GM19467 (cell line): ENCODE measurements around the gene CCT8L2.
"Not testable (repeated sequence)": the region's sequence is repeated elsewhere in the genome, so short reads cannot be mapped to it uniquely, and the experiment has no call there.

Source experiments
- ATAC-seq: cut with Tn5 transposase; IDR thresholded peaks from one replicate; pipeline ENCODE4 v1.9.1; 2021; ENCODE audit warnings: mild to moderate bottlenecking, moderate library complexity; ENCODE audit not compliant: unreplicated experiment

The CCT8L2 gene

DNA sequence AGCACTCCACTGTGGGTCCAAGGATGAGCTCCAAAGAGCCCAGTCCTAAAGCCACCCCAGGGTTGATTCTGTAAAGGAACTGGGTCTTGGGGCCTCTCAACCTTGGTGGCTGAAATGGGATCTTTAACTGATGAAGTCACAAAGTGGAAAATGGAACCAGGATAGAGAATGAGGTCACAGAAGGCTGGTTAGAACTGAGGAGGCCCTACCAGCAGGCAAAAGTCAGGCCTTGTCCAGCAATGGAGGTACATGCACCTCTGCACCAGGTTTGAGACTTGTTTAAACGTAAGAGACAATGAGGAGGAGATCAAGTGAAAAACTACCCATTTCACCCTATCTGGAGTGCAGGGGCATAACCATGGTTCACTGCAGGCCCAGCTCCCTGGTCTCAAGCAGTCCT lies at the start of gene CCT8L2:
Gene CCT8L2 (minus strand): TSS at position 101 of the 400 bp plus-strand sequence. CDS start 260 bp downstream, outside the sequence.
- not testable (repeated sequence) for ATAC-seq

- ATAC-seq: not testable (repeated sequence)
These were observed 42.8 kb upstream of the CCT8L2 start for GRCh38 chr22:16635442-16635841.

- not testable (repeated sequence) for ATAC-seq
These were observed 41.5 kb upstream of the CCT8L2 start for GRCh38 chr22:16634092-16634491.

DNA sequence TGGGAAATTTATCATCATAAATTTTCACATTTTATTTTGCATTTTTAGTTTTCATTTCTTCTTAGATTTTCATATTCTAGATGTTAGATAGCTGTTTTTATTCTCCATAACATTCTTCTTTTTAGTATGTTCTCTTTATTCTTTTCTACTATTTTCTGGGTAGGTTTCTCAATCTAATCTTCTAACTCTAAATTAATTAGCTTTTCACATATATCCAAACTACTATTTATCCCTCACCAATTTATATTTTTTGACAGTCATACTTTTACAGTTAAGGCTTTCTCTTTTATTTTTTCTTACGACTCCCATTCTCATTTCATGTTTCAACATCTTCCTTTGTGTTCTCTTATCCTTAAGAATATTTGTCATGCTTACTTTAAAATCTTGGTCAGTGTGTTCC lies 35.9 kb upstream of the CCT8L2 start:
- ATAC-seq: not testable (repeated sequence)

DNA sequence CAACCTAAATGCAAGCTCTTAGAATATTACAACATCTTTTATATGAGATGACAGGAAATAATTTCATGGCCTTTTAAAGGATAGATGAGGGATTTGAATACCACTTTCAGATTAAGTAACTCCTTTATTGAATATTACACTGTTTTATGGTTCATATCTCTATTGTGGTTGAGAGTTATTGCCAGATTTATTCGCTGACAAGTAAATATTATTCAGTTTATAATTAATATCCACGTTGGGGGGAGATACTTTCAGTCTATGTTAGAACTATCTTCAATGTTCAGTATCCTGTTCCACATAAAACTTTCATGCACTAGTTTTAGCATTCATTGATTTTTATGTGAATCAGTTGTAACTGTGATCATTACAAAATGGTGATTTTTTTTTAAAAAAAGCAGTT lies 32.4 kb upstream of the CCT8L2 start:
- ATAC-seq: not testable (repeated sequence)

- ATAC-seq: not testable (repeated sequence)
These were observed 31.0 kb upstream of the CCT8L2 start for GRCh38 chr22:16623595-16623994.

GRCh38 chr22:16617516-16617915 lies 24.9 kb upstream of the CCT8L2 start:
- not testable (repeated sequence) for ATAC-seq

DNA sequence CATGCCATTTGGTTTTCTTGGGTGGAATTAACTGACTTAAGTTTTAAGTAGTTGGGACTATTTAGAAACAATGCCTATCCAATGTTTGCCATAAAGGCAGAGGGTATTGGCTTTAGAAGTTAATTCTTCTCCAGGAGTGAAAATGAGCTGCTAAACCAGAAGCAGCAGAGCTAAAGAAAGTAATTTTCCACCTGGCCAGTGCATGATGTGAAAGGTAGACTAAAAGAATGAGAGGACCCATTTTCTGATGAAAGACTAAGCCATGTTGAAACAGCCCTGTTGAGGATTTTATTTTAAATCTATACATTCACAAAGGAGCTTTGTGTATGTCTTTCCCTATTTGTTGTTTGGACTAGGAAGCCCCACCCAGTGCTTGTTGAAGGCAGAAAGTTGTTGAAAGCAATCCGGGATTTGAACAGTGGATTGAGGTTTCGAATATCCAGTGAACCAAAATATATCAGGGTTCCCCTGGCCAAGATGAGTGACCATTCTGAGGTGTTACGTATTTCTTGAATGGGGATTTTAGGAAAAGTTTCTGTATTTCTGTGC lies 23.9 kb upstream of the CCT8L2 start:
- not testable (repeated sequence) for ATAC-seq

DNA sequence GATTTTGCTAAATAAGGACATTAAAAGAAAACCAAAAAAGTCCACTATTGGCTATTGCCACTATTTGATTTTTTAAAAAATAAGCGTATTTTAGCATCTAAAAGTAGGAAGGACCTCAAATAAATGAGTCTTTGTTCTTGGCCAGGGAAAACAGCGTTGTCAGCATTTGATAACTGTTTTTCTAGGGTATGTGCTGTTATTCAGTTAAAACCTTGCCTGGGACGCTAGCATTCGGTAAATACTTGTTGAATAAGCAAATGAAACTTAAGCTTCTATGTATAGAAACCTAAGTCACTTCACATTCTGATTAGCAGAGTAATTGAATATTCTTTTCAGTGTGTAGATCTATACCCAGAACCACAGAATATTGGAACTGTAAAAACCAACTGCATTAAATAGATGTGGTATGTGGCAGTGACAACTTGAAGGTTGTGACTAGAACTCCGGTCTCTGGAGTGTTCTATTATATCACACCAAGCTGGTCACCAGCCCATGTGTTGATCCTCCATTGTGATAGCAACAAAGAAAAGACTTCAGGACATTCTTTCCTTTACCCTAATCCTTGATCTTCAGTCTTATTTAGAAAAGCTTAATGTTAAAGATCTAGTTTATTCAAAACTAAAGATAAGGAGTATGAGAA lies 23.1 kb upstream of the CCT8L2 start:
- ATAC-seq: not testable (repeated sequence)

DNA sequence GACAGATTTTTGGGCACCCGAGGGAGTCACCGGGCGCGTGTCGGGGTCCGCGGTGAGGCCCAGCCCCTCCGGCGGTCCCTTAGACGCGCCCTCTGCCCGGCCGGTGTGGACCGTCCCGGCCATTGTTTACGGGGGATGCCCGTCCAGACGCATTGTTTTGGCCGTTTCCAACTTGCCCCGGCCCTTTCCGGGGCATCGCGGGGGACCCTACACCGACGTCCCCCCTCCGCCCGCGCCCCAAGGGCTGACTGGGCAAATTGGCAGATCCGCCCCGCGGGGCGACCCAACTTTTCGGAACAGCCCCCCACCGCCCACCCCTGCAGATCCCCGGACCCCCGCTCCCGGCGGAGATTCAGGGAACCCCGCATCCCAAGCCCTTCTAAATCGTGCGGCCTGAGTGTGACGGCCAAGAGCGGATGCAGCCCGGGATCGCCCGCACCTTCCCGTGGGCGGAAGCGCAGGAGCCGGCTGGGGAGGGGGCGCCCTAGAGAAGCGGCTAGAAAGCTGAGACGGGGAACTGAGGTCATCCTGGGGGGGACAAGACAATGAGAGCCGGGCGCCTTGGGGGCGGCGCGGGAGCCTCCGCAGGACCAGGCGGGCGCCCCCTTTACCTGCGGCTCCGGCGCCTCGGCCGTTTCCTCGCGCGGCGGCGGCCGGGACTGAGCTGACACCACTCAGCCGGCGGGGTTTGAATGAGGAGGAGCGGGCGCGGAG lies 17.1 kb upstream of the CCT8L2 start:
- ATAC-seq: no peak

DNA sequence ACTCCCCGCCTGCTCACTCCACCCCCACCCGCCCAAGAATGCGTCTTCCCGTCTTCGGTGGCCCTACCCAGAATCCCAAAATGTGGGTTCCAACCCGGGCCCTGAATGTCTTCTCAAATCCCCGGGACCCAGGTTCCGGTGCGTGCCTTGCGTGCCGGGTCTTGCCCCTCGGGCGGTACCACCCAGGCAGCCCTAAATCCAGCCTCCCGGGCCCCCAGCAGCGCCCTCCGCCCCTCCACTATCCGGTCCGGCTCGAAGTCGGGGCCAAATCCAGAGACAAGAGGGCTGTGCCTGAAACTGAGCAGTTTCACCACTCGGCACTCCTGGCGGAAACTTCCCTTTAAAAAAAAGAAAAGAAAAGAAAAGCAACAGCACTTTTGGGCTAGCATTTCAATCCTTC lies 16.3 kb upstream of the CCT8L2 start:
- no peak for ATAC-seq

DNA sequence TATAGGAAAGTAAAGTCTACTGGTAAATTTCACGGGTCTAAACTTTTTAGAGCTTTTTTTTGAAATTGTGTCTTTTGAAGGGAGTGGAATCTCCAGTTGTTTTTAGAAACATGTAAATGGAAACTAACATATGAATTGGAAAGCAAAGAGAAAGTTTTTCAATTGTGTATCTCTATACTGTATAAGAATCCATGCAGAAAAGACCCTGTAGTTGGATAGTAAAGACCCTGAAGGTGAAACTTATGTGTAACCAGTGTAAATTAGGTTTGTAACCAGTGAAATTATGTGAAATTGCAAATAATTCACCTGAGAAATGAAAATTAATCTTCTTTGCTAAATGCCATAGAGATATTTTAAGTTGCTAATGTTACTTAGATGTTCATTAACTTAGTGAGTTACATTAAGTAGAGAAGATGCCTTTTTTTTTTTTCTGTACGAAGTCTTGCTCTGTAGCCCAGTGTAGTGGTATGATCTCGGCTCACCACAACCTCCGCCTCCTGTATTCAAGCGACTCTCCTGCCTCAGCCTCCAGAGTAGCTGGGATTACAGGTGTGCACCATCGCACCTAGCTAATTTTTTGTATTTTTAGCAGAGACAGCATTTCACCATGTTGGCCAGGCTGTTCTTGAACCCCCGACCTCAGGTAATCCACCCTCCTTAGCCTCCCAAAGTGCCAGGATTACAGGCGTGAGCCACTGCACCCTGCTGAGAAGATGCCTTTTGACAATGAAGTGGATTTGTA lies 11.8 kb upstream of the CCT8L2 start:
- not testable (repeated sequence) for ATAC-seq

DNA sequence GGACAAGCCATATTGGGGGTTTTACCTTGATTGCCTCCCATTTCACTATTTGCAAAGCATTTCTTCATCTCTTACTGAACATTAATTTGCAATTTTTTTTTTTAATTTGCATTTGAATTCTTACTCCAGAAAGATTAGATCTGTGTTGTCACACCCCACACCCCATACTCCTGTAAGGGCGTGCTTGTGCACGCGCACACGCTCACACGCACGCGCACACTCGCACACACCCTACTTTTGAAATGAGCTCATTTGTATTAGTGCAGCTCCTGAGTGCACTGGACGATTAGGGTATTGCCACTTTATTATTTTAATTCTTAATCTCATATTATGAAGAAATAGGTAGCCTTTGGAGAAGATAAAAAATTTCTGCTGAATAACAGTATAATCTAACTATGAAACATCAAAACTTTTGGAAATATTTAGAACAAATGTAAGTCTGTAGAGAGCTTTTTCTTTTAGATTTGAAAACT lies 11.2 kb upstream of the CCT8L2 start:
- not testable (repeated sequence) for ATAC-seq

DNA sequence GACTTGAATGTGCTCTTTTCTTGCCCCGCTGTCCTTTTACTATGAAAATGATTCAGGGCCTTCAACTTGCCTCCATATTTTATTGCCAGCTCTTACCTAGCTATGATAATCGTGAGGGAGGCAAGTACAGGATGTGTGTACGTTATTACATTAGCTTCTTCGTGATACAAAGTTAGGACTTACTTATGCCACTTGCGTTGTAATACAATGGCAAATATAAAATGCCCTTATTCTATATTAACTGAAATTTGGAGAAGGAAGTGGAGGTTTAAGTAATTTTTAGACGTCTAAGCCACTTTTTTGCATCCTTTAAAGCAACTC lies 10.8 kb upstream of the CCT8L2 start:
- ATAC-seq: no peak

GRCh38 chr22:16602728-16603447 lies 10.3 kb upstream of the CCT8L2 start:
- not testable (repeated sequence) for ATAC-seq

GRCh38 chr22:16602224-16602727 lies 9.7 kb upstream of the CCT8L2 start:
- not testable (repeated sequence) for ATAC-seq

DNA sequence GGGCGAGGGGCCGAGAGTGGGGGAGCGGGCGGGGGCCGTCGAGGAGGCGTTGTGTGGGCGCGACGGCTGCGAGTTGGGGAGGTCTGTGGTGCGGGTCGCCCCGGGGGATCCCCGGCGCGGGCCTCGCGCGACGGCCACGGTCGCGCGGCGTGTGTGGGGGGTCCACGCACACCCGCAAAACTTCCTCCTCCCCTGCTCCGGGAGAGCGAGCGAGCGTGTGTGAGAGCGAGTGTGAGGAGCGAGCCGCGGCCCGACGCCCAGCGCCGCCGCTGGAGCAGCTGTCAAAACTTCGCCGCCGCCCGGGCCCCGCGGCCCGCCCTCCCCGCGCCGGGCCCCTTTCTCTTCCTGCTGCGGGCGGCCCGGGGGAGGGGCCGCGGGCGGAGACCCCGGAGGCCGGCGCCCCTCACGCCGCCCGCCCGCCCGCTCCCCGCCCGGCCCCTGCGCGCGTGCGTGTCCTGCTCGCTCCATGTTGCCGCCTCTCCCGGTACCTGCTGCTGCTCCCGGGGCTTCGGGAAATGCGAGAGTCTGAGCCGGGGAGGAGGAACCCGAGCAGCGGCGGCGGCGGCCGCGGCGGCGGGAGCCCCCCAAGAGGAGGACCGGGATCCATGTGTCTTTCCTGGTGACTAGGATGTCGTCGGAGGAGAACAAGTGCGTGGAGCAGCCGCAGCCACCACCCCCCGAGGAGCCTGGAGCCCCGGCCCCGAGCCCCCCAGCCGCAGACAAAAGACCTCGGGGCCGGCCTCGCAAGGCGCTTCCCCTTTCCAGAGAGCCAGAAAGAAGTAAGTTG lies 9.0 kb upstream of the CCT8L2 start:
- ATAC-seq: no peak

DNA sequence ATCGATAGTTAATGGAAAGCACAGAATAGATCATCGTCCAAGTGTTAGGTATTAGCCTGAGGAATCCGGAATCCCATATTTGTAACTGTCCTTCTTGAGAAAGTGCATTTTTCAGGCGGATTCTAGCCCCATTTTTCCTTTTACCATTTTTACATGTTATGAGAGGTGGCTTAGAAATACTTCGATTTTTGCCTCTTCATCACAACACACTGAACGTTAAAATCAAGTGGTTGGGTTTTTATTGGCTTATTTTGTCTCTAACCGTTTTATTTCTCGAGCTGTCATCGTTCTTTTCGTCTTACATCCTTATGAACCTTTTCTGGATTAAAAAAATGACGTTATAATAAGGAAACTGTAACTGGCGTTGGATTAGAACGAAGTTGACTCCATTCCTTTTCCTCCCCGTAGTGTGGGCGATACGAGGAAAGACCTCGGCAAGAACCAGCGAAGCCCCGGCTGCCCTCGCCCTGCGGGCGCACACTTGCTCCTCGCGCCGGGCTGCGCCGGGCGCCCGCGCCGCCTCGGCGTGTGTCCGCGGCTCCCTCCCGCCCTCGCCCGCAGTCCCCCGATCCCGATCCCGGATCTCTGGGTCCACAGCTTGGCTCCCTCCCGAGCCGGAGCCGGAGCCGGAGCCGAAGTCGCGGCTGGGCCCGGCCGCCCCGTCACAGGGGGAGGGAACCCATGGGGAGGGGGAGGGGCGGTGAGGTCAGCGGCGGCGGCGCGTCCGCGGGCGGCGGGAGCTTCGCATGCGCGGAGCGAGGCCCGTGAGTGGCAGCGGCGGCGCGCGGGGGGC lies 8.2 kb upstream of the CCT8L2 start:
- ATAC-seq: not testable (repeated sequence)

DNA sequence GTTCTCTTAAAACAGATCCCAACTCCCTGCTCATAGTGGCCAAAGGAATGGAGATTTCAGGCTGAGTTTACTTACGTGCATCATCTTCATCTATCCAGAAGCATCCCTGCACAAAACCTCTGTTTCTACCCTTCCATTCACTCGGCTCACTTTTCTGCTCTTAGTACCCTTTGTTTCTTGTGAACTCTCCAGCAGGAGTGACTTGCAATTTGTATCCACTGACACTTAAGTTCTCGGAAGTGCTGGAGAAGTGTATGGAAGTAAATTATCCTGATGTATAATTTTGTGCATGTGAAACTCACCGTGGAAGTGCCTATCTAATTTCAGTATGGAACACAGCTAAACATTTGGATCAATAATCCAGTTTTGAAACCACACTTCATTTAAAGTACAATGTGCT lies 7.0 kb upstream of the CCT8L2 start:
- not testable (repeated sequence) for ATAC-seq
